HG03097 (cell line): ENCODE results near the gene TTBK1.

Experiments used
- ATAC-seq: cut with Tn5 transposase; IDR thresholded peaks from one replicate; pipeline ENCODE4 v1.9.1; 2021; ENCODE audit not compliant: unreplicated experiment, low FRiP score

The TTBK1 gene

GRCh38 chr6:43269273-43270007 is 26.2 kb downstream of the TTBK1 start:
- no peak for ATAC-seq

DNA sequence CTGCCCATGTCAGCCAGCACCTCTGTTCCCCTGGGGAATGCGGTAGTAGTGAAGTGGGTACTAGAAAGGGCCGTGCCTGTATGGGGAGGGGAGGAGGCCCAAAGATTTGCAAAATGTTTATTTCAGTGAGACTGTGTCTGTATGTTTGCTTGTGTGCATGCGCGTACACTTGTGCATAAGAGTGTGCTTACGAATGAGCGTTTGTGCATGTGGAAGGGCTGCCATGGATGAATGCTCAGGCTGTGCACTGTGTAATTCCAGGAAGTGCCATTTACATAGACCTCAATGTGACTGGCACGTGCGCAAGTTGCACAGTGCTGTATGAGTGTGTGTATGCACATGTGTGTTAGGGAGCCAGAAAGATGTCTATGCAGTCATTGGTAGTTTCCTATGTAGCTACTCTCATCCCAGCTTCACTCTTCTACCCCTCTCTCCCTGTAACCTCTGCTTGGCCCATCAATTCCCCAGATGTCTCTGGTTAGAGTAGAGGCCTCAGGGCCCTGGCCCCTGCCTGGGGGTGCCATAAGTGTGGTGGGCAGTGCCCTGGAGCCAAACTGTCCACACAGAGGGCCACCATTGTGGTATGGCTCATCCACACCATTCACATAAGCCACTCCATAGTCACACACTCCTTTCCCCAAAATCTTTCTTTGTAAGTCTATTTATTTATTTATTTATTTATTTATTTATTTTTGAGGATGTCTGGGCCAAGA is 28.0 kb downstream of the TTBK1 start:
- ATAC-seq: no peak

- ATAC-seq: no peak
These were observed 28.7 kb downstream of the TTBK1 start for GRCh38 chr6:43271944-43272343.

- ATAC-seq: no peak
These were observed 30.4 kb downstream of the TTBK1 start for GRCh38 chr6:43273707-43274106.

GRCh38 chr6:43274127-43274915 is 31.0 kb downstream of the TTBK1 start:
- ATAC-seq: no peak

DNA sequence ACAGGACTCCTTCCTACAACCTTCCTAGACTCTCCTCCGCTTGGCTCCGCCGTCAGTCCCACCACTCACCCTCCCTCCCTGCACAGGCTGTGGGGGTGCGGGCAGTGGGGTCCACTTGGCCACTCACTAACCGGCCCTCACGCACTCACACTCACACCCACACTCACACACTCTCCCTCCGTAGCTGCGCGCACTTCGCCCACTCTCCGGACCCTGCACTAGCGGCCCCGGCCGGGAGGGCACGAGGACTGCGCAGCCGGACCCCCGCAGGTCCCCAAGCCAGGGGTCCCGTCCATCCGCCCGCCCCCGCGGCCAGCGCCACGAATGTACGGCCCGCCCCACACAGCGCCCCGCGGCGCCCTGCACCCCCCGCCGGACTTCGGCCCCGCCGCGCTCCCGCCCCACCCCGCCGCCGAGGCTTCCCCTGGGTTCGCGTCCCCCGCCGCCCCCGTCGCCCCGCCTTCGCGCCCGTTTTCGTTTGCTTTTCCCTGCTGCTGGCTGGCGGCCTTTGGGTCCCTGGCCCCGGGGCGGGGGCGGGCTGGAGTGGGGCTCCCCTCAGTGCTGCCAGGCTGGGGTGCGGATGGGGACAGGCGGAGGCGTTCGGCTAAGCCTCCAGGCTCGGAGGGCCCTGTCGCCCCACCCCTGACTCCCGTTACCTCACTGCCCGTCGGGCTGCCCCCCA is 31.8 kb downstream of the TTBK1 start:
- ATAC-seq: no peak

DNA sequence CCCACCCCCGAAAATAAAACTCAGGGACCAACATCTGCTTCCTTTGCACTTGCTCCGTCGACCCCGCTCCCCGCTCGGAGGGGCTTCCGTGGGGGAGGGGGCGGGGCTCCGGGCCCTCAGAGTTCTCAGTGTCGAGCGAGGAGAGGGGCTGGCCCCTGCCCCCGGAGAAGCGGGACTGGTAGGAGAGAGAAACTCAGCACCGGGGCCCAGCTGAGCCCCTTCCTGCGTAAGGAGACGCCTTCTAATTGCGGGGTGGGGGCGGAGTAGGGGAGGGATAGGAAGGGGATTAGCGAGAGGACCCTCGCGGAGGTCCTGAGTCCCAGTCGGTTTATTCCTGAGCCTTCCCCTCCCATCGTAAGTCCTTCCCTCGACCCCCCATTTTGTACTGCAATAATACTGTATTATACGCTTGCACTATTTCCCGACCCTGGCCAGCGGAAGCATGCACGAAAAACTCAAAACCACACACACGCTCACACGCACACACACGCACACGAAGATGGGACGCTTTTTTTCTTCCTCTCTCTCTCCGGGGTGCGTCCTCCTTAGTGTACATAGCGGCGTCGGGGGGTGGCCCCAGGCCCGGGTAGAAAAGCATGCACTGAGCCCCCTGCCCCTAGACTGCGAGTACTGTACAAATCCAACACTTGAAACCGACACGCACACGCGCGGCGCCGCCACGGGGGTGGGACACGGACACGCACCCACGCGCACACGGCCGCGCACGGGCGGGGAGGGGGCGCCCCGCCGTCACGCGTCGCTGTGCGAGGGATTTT is 32.7 kb downstream of the TTBK1 start:
- no peak for ATAC-seq

DNA sequence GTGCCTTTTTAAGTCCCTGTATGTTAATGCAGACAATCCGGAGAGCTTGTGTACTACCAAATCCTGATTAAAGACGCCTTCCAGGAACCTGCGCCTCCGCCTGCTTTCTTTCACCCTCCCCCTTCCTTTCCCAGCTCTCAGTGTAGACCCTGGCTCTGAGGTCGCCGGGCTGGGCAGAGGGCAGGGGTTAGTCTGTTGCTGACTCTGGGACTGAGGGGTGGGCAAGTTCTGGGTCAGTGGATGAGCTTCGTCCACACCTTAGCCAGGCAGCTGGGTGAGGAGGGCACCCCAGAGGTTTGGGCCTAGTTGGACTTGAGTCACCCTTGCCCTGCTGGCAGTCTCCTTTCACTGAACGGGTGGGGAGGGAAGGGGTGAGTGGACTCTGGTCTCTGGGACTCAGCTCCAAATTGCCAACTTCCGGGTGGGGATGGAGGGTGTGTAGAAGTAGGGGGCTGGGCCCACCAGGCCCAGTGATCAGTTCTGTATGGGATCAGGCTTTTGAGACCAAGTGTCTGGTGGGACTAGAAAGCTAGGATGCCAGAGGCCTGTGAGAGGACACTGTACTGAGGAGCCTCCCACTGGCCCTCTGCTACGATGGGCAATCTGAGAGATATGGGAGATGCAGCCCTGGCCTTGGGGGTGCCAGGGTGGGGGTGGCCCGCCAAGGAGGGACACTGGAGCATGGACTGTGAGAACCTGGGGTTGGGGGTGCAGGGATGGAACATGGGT is 33.5 kb downstream of the TTBK1 start:
- ATAC-seq: no peak

- ATAC-seq: no peak
These were observed 34.0 kb downstream of the TTBK1 start for GRCh38 chr6:43277306-43277642.

DNA sequence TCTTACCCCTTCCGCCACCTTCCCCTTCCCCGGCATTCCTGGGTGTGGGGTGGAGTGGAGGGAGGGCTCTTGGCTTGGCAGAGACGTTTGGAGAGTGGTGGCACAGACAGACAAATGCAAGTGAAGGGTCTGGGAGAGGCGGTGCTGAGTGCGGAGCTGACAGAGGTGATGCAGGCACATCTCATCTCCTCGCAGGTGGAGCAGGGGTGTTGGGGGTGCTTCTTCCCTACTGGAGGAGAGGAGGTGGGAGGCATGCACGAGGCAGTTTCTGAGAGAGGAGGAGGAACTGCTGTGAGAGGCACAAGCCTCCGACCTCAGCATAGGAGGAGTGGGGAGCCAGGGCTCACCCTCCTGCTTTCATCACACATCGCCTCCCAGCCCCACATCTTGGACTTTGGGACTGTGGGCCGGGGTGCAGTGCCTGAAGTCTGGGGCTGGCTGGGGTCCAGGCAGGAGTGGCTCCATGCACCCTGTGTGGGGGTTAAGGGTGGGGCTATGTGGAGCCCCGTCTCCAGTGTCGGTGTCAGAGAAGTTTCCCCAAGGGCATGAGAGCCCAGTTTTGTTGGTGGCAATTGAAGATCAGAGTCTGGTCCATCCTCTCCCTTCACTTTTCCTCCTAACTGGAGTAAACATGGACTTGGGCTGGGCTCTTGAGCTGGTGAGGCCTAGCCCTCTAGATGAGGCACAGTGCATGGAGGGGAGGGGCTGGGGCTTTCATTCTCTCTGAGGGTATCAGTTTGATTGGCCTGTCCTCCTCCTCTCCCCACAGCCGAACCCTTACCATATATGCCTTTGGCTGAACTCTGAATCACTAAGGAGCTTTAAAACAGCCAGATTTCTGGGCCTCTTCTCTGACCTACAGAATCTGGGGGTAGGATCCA is 34.6 kb downstream of the TTBK1 start:
- no peak for ATAC-seq

GRCh38 chr6:43278524-43279078 is 35.3 kb downstream of the TTBK1 start:
- no peak for ATAC-seq

GRCh38 chr6:43280234-43280633 is 37.0 kb downstream of the TTBK1 start:
- ATAC-seq: no peak

GRCh38 chr6:43282060-43282459 is 38.8 kb downstream of the TTBK1 start:
- no peak for ATAC-seq

- ATAC-seq: no peak
These were observed 39.6 kb downstream of the TTBK1 start for GRCh38 chr6:43282636-43283513.

DNA sequence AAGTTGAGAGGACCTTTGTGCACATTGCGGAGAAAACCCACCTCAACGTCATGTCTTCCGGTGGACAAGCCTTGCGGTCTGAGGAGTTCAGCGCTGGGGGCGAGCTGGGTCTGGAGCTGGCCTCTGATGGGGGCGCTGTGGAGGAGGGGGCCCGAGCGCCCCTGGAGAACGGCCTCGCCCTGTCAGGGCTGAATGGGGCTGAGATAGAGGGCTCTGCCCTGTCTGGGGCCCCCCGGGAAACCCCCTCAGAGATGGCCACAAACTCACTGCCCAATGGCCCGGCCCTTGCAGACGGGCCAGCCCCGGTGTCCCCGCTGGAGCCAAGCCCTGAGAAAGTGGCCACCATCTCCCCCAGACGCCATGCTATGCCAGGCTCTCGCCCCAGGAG is 40.2 kb downstream of the TTBK1 start:
- ATAC-seq: no peak

- ATAC-seq: no peak
These were observed 40.6 kb downstream of the TTBK1 start for GRCh38 chr6:43283905-43284304.

- ATAC-seq: no peak
These were observed 41.9 kb downstream of the TTBK1 start for GRCh38 chr6:43284991-43285781.
